Central memory CD4-positive, alpha-beta T cell (primary cell): ENCODE results near the gene TSPAN16.
A peak's percentile ranks its signal among the peaks of the same experiment; 100 is the strongest.
"Not testable (repeated sequence)": the region's sequence is repeated elsewhere in the genome, so short reads cannot be mapped to it uniquely, and the experiment has no call there.

ENCODE experiments used
- DNase-seq: peaks from one replicate; pipeline ENCODE4 v3.0.0; 2022

The TSPAN16 gene

GRCh38 chr19:11321191-11322126 is 25.5 kb downstream of the TSPAN16 start:
- no peak for DNase-seq

- DNase-seq, result no peak
Measured at GRCh38 chr19:11322269-11323024, 26.5 kb downstream of the TSPAN16 start.

- no peak for DNase-seq
Measured at GRCh38 chr19:11323601-11324078, 27.7 kb downstream of the TSPAN16 start.

GRCh38 chr19:11324079-11324661 is 28.2 kb downstream of the TSPAN16 start:
- DNase-seq, result no peak

GRCh38 chr19:11324748-11325389 is 28.9 kb downstream of the TSPAN16 start:
- no peak for DNase-seq

GRCh38 chr19:11325544-11325943 is 29.6 kb downstream of the TSPAN16 start:
- DNase-seq, result no peak

- no peak for DNase-seq
Measured at GRCh38 chr19:11330127-11330526, 34.2 kb downstream of the TSPAN16 start.

- DNase-seq, result no peak
Measured at GRCh38 chr19:11331502-11331901, 35.5 kb downstream of the TSPAN16 start.

- DNase-seq, result no peak
Measured at GRCh38 chr19:11332822-11333221, 36.9 kb downstream of the TSPAN16 start.

- DNase-seq, result not testable (repeated sequence)
Measured at GRCh38 chr19:11333838-11334237, 37.9 kb downstream of the TSPAN16 start.

GRCh38 chr19:11335449-11336146 is 39.6 kb downstream of the TSPAN16 start:
- no peak for DNase-seq

- DNase-seq, result no peak
Measured at GRCh38 chr19:11337080-11337479, 41.1 kb downstream of the TSPAN16 start.

GRCh38 chr19:11338121-11338520 is 42.2 kb downstream of the TSPAN16 start:
- DNase-seq, result no peak

GRCh38 chr19:11338569-11339253 is 42.8 kb downstream of the TSPAN16 start:
- DNase-seq, result no peak

GRCh38 chr19:11339254-11340098 is 43.5 kb downstream of the TSPAN16 start, which contains the start of gene RAB3D:
Gene RAB3D, minus strand, starts transcription at chr19:11339657. Its CDS starts 2,258 bp downstream, at chr19:11337399.
- peak; percentile 41 for DNase-seq

- DNase-seq, result not testable (repeated sequence)
Measured at GRCh38 chr19:11340099-11340467, 44.1 kb downstream of the TSPAN16 start.

GRCh38 chr19:11342429-11342828 is 46.5 kb downstream of the TSPAN16 start:
- DNase-seq, result no peak

- no peak for DNase-seq
Measured at GRCh38 chr19:11345122-11345803, 49.3 kb downstream of the TSPAN16 start.

GRCh38 chr19:11346104-11346940 is 50.4 kb downstream of the TSPAN16 start, which contains the start of the genes CCDC159 and TMEM205:
Gene CCDC159, plus strand, starts transcription at chr19:11346519. Its CDS starts 88 bp downstream, at chr19:11346607.
Gene TMEM205, minus strand, starts transcription at chr19:11346268. Its CDS starts 649 bp downstream, at chr19:11345619.
- DNase-seq, result peak; percentile 98
